Bone marrow (tissue), 2 donors: ENCODE results near the gene PPARG.
A peak's percentile ranks its signal among the peaks of the same experiment; 100 is the strongest.
"Not testable (repeated sequence)": the region's sequence is repeated elsewhere in the genome, so short reads cannot be mapped to it uniquely, and the experiment has no call there.

ENCODE experiments used
- DNase-seq, 2 donors: peaks; one replicate each; lab custom pipeline; 2025; lab: John Stamatoyannopoulos, UW

The PPARG gene

DNA sequence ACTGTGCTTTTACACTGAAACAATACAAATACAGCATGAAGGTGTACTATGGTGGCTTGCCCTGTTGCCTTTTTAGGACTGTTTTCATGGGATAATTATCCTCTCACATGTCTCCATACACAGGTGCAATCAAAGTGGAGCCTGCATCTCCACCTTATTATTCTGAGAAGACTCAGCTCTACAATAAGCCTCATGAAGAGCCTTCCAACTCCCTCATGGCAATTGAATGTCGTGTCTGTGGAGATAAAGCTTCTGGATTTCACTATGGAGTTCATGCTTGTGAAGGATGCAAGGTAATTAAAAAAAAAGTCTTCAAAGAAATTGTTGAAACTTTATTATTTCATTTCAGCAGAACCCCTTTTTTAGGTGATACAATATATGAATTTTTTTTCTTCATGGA, 92.3 kb downstream of the PPARG start:
- no peak for DNase-seq

DNA sequence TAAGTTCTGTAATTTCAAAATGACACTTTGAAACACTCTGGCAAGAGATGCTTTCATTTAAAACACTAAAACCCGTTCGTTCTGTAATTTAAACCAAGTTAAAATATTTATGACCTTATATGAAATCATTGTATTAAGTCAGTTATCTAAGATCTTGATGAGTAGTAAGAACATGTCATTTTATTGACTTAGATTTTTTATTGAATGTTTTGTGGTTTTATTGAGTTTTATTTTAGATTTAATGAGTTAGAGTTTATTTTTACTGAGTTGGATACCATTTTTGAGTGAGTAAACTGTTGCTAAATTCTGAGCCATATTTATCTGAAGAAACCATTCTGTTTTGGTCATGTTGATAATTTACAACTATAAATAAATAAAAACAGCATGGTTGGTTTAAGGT, 94.3 kb downstream of the PPARG start:
- DNase-seq, result no peak

GRCh38 chr3:12384451-12385233, 95.8 kb downstream of the PPARG start:
- no peak for DNase-seq

GRCh38 chr3:12386514-12387291, 97.8 kb downstream of the PPARG start:
- DNase-seq, result not testable (repeated sequence)

- DNase-seq, result no peak
Measured at GRCh38 chr3:12388185-12388584, 99.3 kb downstream of the PPARG start.

- no peak for DNase-seq
Measured at GRCh38 chr3:12392101-12392878, 103.4 kb downstream of the PPARG start.

DNA sequence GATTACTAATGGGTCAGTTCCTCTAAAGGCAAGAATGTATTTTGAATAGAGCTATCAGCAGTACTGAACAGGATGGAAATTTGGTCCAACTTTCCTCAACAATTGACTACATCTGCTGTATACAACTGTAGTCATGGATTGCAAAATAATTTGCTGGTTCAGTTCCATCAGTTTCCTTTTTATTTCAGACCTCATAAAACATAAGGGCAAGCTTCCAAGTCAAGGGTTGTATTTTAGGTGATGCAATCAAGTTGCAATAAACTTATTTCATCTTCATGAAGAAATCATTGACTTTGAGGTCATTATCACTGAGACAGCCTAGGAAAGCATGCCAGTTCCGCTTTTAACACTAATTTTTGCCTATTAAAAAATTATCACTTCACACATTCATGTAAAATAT, 105.0 kb downstream of the PPARG start:
- no peak for DNase-seq

DNA sequence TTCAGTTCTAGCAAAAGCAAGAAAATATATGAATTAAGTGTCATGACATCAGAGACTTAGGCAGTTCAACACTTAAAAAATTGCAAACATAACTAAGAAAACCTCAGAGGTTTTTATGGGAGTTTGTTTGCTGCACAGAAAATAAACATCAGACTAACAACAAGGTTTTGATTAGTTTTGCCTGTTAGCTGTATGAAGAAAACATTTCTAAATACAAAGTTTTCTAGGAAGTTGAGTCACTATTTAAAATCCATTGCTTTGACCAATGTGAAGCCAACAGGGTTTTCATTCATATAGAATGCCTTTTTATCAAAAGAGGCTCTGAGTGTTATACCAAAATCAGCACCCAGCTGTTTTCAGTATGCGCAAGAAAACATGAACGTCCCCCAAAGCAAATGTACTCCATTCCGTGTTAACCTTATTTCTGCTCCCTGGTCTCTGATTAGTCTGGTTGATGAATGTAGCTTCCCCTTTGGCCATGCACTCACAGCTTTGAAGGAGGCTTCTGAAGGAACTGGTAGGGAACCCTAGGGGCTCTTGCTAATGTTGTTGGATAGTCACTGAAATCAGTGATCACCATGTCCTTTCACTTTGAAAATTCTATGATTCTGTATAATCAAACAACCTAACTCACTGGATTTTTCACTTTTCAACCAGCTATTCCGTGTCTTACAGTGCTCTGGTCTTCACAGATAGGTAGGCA, 105.8 kb downstream of the PPARG start:
- no peak for DNase-seq

- no peak for DNase-seq
Measured at GRCh38 chr3:12395349-12396012, 106.6 kb downstream of the PPARG start.

GRCh38 chr3:12396471-12396870, 107.6 kb downstream of the PPARG start:
- DNase-seq, result no peak

DNA sequence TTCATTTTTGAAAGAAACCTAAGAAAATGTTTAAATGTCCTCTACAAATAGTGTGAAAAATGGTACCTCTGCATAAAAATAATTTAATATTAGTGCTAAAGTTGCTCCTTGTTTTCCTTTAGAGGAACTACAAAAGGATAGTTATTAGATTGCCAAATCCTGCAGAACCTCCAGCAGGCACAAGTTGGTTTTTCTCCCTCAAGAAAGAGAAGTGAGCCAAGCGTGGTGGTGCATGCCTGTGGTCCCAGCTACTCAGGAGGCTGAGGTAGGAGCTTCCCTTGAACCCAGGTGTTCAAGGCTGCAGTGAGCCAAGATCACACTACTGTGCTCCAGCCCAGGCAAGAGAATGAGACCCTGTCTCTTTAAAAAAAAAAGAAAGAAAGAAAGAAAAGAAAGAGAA, 110.4 kb downstream of the PPARG start:
- DNase-seq, result no peak

DNA sequence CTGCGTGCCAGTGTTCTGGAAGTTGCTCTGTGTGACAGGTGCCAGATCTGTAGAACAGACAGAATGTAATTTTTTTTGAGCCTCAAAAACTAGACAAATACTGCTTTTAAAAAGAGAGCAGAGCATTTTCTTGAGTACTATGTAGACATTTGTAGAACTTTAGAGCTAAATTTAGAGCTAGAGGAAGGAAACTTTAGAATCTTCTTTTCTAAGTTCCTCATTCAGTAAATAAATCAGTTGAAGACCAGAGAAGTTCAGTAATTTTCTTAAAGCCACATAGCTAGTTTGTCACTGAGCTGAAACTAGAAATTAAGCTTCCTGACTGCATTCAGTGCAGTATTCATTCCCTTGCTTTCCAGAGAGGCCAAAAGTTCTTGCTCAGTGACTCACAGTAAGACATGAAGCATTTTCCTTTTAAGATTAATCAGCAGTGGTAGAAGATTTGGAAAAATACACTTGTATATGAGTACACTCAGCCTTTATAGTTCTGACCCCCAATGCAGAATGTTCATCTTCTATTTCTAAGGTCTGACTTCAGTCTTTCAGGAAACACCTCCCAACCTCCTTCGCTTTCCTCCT, 111.8 kb downstream of the PPARG start:
- no peak for DNase-seq

DNA sequence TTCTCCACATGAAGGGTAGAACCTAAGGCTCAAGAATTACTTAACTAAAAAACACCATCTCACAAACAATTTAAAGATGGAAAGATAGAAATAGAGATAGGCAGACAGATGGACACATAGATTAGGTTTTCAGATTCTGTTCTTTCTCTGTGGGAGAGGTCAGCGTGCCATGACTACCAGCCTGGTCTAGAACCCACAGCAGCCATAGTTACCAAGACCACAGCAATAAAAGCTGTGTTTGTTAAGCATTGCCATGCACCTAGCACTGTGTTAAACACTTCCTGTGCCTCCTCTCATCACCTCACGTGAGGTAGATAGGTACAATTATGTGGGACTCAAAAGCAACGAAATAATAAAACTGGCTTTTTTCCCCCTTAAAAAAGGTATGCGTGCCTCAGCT, 112.3 kb downstream of the PPARG start:
- no peak for DNase-seq

DNA sequence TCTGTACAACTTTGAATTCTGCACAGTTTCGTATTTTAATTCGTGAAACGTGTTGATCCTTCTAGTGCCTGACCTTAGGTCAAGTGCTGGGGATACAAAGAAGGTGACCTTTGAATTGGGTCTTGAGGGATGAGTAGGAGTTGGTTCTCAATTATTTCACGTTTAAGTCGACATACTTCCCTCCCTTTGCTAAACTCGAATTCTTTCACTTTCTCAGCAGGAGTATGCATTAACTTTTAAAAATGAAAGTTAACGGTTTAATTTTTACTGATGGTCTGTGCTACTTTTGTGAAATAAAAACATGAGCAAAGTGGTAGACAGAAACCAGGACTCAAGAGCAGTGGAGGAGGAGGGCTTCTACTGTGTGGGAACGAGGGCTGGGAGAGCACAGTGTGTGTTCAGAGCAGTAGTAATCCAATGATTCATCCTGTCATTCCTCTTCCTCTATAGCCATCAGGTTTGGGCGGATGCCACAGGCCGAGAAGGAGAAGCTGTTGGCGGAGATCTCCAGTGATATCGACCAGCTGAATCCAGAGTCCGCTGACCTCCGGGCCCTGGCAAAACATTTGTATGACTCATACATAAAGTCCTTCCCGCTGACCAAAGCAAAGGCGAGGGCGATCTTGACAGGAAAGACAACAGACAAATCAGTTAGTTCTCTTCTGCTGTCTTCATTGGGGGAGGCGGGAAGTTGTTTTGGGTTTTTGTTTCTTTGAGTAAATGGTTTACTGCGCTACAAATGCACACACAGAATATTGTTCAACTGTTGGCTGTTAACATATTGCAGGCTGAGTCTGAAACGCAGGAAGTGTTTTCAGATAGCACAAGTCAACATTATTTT, 116.8 kb downstream of the PPARG start:
- DNase-seq, result peak in 1 of 2 donors; percentile 5

GRCh38 chr3:12408984-12409683, 120.3 kb downstream of the PPARG start:
- no peak for DNase-seq

GRCh38 chr3:12409684-12410596, 121.1 kb downstream of the PPARG start:
- no peak for DNase-seq

GRCh38 chr3:12413721-12414255, 124.9 kb downstream of the PPARG start:
- peak in 1 of 2 donors; percentile 10 for DNase-seq

DNA sequence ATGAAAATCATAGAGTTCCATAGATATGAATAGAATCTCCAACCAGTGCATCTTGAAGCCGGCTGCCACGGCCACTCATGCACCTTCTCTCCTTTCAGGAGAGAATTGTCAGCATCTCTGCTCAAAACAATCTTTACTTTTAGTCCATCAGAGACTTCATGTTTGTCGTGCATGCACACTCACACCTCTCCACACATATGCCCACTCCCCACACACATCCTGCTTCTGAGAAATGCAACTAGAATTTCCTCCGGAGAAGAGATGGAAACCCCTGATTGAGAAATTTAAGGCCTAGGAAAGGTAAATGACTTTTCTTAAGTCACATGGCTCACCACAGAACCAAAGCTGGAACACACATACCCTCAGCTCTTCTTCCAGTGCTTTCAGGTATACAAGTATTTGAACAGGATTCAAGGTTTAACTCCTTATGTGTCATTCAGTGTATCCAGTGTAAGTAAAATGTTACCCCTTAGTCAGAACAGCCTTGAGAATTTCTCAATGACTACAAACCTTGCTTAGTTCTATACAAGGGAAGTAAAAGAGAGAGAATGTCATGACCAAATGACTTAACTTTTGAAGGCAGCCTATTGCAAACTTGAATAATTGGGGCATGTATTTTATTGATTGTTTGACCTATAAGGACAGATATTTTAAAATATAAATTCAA, 126.3 kb downstream of the PPARG start:
- DNase-seq, result no peak
